ENCODE measurements around the gene PLEKHA8. TPM values are rescaled to one million over a fixed set of nuclear protein-coding genes. Genes with fewer than 3 reads are reported as not detected.

The PLEKHA8 gene
- total RNA-seq, 4 donors from 2014 or later, result 6.1 to 24.4 (median 11.5) TPM

DNA sequence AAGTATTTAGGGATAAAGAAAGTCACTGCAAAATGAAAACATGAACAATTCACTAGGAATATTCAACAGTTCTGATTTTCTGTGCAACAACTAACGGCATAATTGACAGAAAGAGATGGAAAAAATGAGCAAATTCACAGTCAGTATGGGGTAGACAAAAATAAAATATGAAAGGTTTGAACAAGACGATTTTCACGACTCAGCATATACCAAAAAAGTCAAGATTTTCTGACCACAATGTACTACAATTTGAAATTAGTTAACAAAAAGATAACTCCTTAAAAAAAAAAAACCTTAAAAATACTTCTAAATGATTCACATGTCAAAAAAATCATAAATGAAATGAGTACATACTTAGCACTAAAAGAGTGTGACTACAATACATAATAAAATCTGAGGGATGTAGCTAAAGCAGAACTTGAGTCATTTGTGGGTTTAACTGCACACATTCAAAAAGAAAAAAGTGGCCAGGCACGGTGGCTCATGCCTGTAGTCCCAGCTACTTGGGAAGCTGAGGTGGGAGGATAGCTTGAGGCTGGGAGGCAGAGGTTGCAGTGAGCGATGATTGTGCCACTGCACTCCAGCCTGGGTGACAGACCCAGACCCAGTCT, 84.0 kb downstream of the PLEKHA8 start:
- H3K27me3 ChIP-seq, result no peaks in the 10 kb centered on the region
- no peaks in the 10 kb centered on the region for H3K36me3 ChIP-seq
- no peaks in the 10 kb centered on the region for H3K4me1 ChIP-seq
- peaks cover 0 to 15% of the 10 kb centered on the region in 2 donors for H3K9me3 ChIP-seq
- DNase-seq, result no peak
- intact Hi-C loops (cut with DNase I; ENCODE audit: low total_unique reads), result no loop called here
- no peak overlapping the region for H3K4me3 ChIP-seq
- no peak for TF ChIP-seq POLR2A (IDR thresholded peaks at IDR 0.05)
- TF ChIP-seq, protein P1, sequence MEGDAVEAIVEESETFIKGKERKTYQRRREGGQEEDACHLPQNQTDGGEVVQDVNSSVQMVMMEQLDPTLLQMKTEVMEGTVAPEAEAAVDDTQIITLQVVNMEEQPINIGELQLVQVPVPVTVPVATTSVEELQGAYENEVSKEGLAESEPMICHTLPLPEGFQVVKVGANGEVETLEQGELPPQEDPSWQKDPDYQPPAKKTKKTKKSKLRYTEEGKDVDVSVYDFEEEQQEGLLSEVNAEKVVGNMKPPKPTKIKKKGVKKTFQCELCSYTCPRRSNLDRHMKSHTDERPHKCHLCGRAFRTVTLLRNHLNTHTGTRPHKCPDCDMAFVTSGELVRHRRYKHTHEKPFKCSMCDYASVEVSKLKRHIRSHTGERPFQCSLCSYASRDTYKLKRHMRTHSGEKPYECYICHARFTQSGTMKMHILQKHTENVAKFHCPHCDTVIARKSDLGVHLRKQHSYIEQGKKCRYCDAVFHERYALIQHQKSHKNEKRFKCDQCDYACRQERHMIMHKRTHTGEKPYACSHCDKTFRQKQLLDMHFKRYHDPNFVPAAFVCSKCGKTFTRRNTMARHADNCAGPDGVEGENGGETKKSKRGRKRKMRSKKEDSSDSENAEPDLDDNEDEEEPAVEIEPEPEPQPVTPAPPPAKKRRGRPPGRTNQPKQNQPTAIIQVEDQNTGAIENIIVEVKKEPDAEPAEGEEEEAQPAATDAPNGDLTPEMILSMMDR (IDR thresholded peaks at IDR 0.05), result no peak
- no peak overlapping the region for H3K27ac ChIP-seq

DNA sequence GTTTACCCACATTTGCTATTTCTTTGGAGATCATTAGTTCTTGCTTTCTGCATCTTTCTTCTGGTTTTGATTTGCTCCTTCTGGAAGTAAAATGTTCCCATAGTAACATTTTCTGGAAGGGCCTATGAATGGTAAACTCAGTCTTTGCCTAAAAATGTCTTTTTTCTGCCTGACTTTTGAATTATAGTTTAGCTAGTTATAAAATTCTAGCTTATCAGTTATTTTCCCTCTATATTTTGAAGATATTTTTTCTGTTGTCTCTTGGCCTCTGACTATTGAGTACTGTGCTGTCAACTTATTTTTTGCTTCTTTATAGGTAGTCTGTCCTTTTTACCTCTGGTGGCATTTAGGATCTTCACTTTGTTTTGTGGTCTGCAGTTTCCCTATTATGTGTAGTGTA, 84.9 kb downstream of the PLEKHA8 start:
- Histone ChIP-seq H3K4me3 (no peak overlapping the region), H3K27me3 (no peaks in the 10 kb centered on the region), H3K27ac (no peak overlapping the region), H3K9me3 (peaks cover 0 to 15% of the 10 kb centered on the region in 2 donors), H3K4me1 (no peaks in the 10 kb centered on the region), H3K36me3 (no peaks in the 10 kb centered on the region)
- no peak for DNase-seq
- intact Hi-C loops (cut with DNase I; ENCODE audit: low total_unique reads), result no loop called here
- TF ChIP-seq, protein P1 (IDR thresholded peaks at IDR 0.05), result no peak
- TF ChIP-seq POLR2A (IDR thresholded peaks at IDR 0.05), result no peak

DNA sequence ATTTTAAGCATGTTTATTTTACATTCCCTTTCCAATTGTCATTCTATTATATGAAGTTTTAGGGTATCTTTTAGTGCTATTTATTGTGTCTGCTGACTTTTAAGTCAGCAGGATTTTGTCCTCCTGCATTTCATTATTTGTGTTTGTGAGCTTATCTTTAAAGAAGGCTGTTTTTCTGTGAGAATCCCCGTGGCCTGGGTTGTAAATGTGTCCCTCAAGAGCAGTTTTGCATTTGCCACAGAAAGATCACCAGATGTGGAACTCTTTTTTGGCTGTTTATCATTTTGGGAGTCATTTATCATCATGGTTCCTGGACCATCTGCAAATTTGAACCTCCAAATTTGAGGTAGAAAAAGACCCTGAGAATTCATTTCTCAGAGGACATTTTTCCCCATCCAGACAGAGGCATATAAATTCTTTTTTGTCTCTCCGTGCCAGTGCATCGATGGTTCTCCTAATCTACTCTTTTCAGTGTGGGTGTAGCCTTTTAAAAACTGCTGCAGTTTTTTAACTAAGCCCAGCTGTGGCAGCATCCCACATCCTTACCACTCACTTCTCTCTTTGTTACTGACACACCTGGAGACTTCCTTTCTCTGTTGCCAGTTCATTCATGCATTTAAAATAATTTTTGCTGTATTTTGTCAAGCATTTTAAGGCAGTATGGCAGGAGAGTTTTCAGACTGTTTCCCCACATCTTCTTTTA, 86.5 kb downstream of the PLEKHA8 start:
- Histone ChIP-seq H3K27ac (no peak overlapping the region), H3K9me3 (peaks cover 0 to 15% of the 10 kb centered on the region in 2 donors), H3K27me3 (no peaks in the 10 kb centered on the region), H3K36me3 (no peaks in the 10 kb centered on the region), H3K4me1 (no peaks in the 10 kb centered on the region), H3K4me3 (no peak overlapping the region)
- no peak for TF ChIP-seq POLR2A (IDR thresholded peaks at IDR 0.05)
- TF ChIP-seq, protein P1 (IDR thresholded peaks at IDR 0.05), result no peak
- intact Hi-C loops (cut with DNase I; ENCODE audit: low total_unique reads), result no loop called here
- no peak for DNase-seq

GRCh38 chr7:30115709-30116297, 87.6 kb downstream of the PLEKHA8 start:
- no peak for TF ChIP-seq POLR2A (IDR thresholded peaks at IDR 0.05)
- TF ChIP-seq, protein P1 (IDR thresholded peaks at IDR 0.05), result no peak
- Histone ChIP-seq H3K4me1 (no peaks in the 10 kb centered on the region), H3K9me3 (peaks cover 0 to 15% of the 10 kb centered on the region in 2 donors), H3K36me3 (no peaks in the 10 kb centered on the region), H3K27me3 (no peaks in the 10 kb centered on the region), H3K4me3 (no peak overlapping the region), H3K27ac (no peak overlapping the region)
- intact Hi-C loops (cut with DNase I; ENCODE audit: low total_unique reads), result no loop called here
- DNase-seq, result no peak

DNA sequence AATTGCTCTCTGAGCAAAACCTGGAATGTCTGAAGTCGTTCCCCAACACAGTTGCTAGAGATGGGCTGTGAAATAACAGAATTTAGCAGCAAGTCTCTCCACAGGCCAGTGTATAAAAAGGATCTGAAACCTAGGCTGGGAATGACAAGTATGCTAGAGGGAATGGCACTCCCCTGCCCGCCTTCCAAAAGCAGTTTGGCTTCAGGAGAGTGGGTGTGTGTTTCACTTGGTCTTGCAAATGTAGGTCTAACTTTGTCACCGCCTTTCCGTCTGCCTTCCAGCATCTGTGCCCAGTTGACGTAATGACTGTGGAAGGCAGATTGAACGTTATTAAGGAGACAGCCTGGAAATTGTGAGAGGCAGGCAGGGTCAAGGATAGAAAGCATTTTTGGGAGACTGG, 88.6 kb downstream of the PLEKHA8 start:
- no peaks in the 10 kb centered on the region for H3K4me1 ChIP-seq
- no peaks in the 10 kb centered on the region for H3K27me3 ChIP-seq
- DNase-seq, result no peak
- intact Hi-C loops (cut with DNase I; ENCODE audit: low total_unique reads), result no loop called here
- peaks cover 0 to 15% of the 10 kb centered on the region in 2 donors for H3K9me3 ChIP-seq
- no peak overlapping the region for H3K27ac ChIP-seq
- TF ChIP-seq, protein P1 (IDR thresholded peaks at IDR 0.05), result no peak
- TF ChIP-seq POLR2A (IDR thresholded peaks at IDR 0.05), result no peak
- no peak overlapping the region for H3K4me3 ChIP-seq
- H3K36me3 ChIP-seq, result no peaks in the 10 kb centered on the region
